GM10847 (cell line): Measurements from ENCODE around the gene BEND4.

Source experiments
- POLR2A ChIP-seq: IDR thresholded peaks from 2 replicates; pipeline ENCODE4 v1.6.1; 2011; ENCODE audit not compliant: insufficient read length; ENCODE audit errors: extremely low read depth

Gene BEND4

GRCh38 chr4:42133006-42133405 lies 19.4 kb downstream of the BEND4 start:
- no peak for TF ChIP-seq POLR2A

GRCh38 chr4:42132099-42132498 lies 20.4 kb downstream of the BEND4 start:
- no peak for TF ChIP-seq POLR2A

GRCh38 chr4:42123071-42123644 lies 29.3 kb downstream of the BEND4 start:
- no peak for TF ChIP-seq POLR2A

- no peak for TF ChIP-seq POLR2A
Measured at GRCh38 chr4:42122237-42122636, 30.2 kb downstream of the BEND4 start.

GRCh38 chr4:42119886-42120285 lies 32.6 kb downstream of the BEND4 start:
- no peak for TF ChIP-seq POLR2A

- TF ChIP-seq POLR2A: no peak
Measured at GRCh38 chr4:42112846-42113245, 39.6 kb downstream of the BEND4 start.

- no peak for TF ChIP-seq POLR2A
Measured at GRCh38 chr4:42104521-42104920, 47.9 kb downstream of the BEND4 start.

GRCh38 chr4:42101446-42101975 lies 50.9 kb downstream of the BEND4 start:
- TF ChIP-seq POLR2A: no peak

GRCh38 chr4:42088386-42088785 lies 64.1 kb downstream of the BEND4 start:
- TF ChIP-seq POLR2A: no peak

- no peak for TF ChIP-seq POLR2A
Measured at GRCh38 chr4:42083816-42084215, 68.6 kb downstream of the BEND4 start.

- TF ChIP-seq POLR2A: no peak
Measured at GRCh38 chr4:42080306-42080705, 72.1 kb downstream of the BEND4 start.

- TF ChIP-seq POLR2A: no peak
Measured at GRCh38 chr4:42078184-42078801, 74.2 kb downstream of the BEND4 start.

GRCh38 chr4:42074294-42074693 lies 78.2 kb downstream of the BEND4 start:
- TF ChIP-seq POLR2A: no peak

GRCh38 chr4:42070463-42070862 lies 82.0 kb downstream of the BEND4 start:
- no peak for TF ChIP-seq POLR2A

GRCh38 chr4:42067264-42067663 lies 85.2 kb downstream of the BEND4 start:
- TF ChIP-seq POLR2A: no peak

GRCh38 chr4:42066402-42066801 lies 86.1 kb downstream of the BEND4 start:
- TF ChIP-seq POLR2A: no peak
